Activated T-helper 1 cell treated with anti-CD3 and anti-CD28 coated beads, Interleukin-12 subunit alpha, Interleukin-12 subunit beta, Interleukin-2, Interleukin-4 antibody, amounts not matched to agents 30 ng/mL and 10 ng/mL and 1 ng/mL, durations not matched to agents 14 hours and 24 hours and 36 hours (primary cell): ENCODE measurements around the gene ZNRF3. TPM values are rescaled to one million over a fixed set of nuclear protein-coding genes. Genes with fewer than 3 reads are reported as not detected.
"Not testable (repeated sequence)": the region's sequence is repeated elsewhere in the genome, so short reads cannot be mapped to it uniquely, and the experiment has no call there.

Source experiments
- DNase-seq: peaks from one replicate; pipeline ENCODE4 v3.0.0; 2021; ENCODE audit warnings: low spot score
- H3K27ac Mint-ChIP-seq: one replicate; pipeline ENCODE4 v1.8.0; 2021; ENCODE audit warnings: mild to moderate bottlenecking, mixed read lengths
- H3K27me3 Mint-ChIP-seq: one replicate; pipeline ENCODE4 v1.8.0; 2022; ENCODE audit warnings: mild to moderate bottlenecking, moderate library complexity, mixed read lengths; ENCODE audit not compliant: insufficient read depth
- H3K36me3 Mint-ChIP-seq: one replicate; pipeline ENCODE4 v1.8.0; 2021; ENCODE audit warnings: low read depth, mixed read lengths
- H3K4me1 Mint-ChIP-seq: one replicate; pipeline ENCODE4 v1.8.0; 2021; ENCODE audit warnings: low read depth, mixed read lengths
- H3K4me3 Mint-ChIP-seq: one replicate; pipeline ENCODE4 v1.8.0; 2021; ENCODE audit warnings: mild to moderate bottlenecking, moderate library complexity, mixed read lengths
- H3K9me3 Mint-ChIP-seq: one replicate; pipeline ENCODE4 v1.8.0; 2021; ENCODE audit warnings: mixed read lengths
- intact Hi-C: fragments of 100-400 bp; cut with micrococcal nuclease; formaldehyde crosslinking; loops from one replicate; pipeline ENCODE4 v1.15.1; 2024
- total RNA-seq: library from RNA; stranded (reverse); gene quantifications from 2 replicates; pipeline ENCODE4 v1.2.3, GENCODE V29; 2022

ZNRF3 gene
- total RNA-seq, 1 donor from 2014 or later: 2.1 TPM

GRCh38 chr22:29028468-29028867, 145.1 kb downstream of the ZNRF3 start:
- no peak overlapping the region for H3K27ac Mint-ChIP-seq
- no peaks in the 10 kb centered on the region for H3K9me3 Mint-ChIP-seq
- no peaks in the 10 kb centered on the region for H3K36me3 Mint-ChIP-seq
- H3K27me3 Mint-ChIP-seq: peaks cover 58% of the 10 kb centered on the region
- DNase-seq: no peak
- peaks cover 4% of the 10 kb centered on the region for H3K4me1 Mint-ChIP-seq
- intact Hi-C loops: no loop called here
- H3K4me3 Mint-ChIP-seq: no peak overlapping the region

DNA sequence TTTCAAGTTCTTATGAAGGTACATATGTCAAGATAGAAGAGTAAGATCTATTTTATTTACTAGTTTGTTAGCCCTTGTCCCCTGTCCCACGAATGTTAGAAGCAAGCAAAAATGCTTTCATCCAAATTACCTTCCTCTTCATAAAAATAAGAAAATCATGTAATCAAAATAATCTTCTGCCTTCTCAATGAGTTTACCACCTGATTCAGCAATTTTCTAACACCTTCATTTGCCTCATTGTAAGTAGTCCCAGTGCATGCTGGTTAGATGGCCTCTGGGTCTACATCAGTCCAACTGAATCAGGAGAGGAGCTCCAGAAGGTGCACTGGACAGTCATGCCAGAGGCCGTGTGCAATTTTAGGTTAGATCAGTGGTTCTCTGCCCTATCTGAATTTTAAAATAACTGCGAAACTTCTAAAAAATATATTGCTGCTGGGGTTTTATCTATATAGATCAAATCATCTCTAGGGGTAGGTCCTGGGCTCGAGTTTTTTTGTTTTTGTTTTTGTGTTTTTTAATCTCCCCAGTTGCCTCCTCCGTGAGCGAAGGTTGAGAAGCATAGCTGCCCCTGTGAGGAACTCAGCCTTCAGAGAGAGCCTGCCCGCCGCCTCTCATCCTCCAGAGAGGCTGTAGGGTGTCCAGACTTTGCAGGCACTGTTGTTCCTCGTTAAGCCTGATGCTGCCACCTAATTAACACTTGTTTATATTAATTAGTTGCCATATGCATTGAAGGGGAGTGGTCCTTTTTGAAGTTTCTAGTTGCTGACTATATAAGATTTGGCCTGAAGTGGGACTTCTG, 146.0 kb downstream of the ZNRF3 start:
- no peaks in the 10 kb centered on the region for H3K36me3 Mint-ChIP-seq
- no peaks in the 10 kb centered on the region for H3K9me3 Mint-ChIP-seq
- intact Hi-C loops: no loop called here
- H3K4me1 Mint-ChIP-seq: peaks cover 4% of the 10 kb centered on the region
- DNase-seq: no peak
- peaks cover 51% of the 10 kb centered on the region for H3K27me3 Mint-ChIP-seq
- H3K4me3 Mint-ChIP-seq: no peak overlapping the region
- H3K27ac Mint-ChIP-seq: no peak overlapping the region

- H3K4me1 Mint-ChIP-seq: peaks cover 4% of the 10 kb centered on the region
- H3K36me3 Mint-ChIP-seq: no peaks in the 10 kb centered on the region
- peaks cover 52% of the 10 kb centered on the region for H3K27me3 Mint-ChIP-seq
- no peaks in the 10 kb centered on the region for H3K9me3 Mint-ChIP-seq
- DNase-seq: no peak
- intact Hi-C loops: no loop called here
- H3K4me3 Mint-ChIP-seq: no peak overlapping the region
- H3K27ac Mint-ChIP-seq: no peak overlapping the region
Measured at GRCh38 chr22:29030016-29030617, 146.7 kb downstream of the ZNRF3 start.

- H3K4me3 Mint-ChIP-seq: no peak overlapping the region
- no peaks in the 10 kb centered on the region for H3K36me3 Mint-ChIP-seq
- no peak overlapping the region for H3K27ac Mint-ChIP-seq
- peaks cover 47% of the 10 kb centered on the region for H3K27me3 Mint-ChIP-seq
- peaks cover 4% of the 10 kb centered on the region for H3K4me1 Mint-ChIP-seq
- no peak for DNase-seq
- H3K9me3 Mint-ChIP-seq: no peaks in the 10 kb centered on the region
- intact Hi-C loops: no loop called here
Measured at GRCh38 chr22:29030618-29031226, 147.3 kb downstream of the ZNRF3 start.

DNA sequence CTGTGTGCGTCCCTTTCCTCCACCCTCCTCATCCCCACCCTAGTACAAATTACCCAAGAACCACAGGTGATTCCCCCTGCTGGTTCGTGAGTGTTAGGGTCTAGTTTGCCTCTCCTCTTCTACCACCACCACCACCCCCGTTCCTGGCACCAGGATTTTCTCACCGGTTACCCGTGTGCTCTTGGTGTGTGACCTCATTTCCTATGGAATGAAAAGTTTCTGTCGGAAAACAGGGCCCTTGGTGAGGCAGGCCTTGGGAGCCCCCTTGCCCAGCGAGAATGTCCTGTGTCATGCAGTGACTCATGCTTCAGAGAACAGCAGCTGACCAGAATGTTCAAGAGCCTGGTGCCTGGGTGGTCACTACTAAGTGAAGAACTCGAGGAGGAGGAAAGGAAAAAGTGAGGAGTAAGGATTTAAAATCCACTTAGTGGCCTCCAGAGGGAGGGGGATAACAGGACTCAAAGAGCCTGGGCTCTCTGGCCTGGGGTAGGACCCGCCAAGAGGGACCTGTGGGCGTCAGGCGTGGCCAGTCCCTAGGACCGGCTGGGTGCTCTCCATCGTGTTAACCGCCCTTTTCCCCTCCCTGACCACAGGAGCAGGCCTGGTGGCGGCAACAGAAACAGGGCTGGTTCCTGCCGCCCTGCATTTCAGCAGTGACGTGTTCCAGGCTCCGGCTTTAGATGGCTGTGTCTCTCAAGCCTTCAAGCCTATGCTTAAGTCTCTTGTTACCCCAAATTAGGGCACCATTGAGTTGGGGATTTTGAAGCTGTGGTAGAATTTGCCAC, 148.0 kb downstream of the ZNRF3 start:
- intact Hi-C loops: no loop called here
- Mint-ChIP-seq H3K27me3 (peaks cover 47% of the 10 kb centered on the region), H3K36me3 (no peaks in the 10 kb centered on the region), H3K27ac (no peak overlapping the region), H3K4me3 (no peak overlapping the region), H3K4me1 (peaks cover 4% of the 10 kb centered on the region), H3K9me3 (no peaks in the 10 kb centered on the region)
- DNase-seq: no peak

- H3K36me3 Mint-ChIP-seq: no peaks in the 10 kb centered on the region
- H3K4me1 Mint-ChIP-seq: peaks cover 4% of the 10 kb centered on the region
- peaks cover 47% of the 10 kb centered on the region for H3K27me3 Mint-ChIP-seq
- intact Hi-C loops: no loop called here
- no peaks in the 10 kb centered on the region for H3K9me3 Mint-ChIP-seq
- H3K4me3 Mint-ChIP-seq: no peak overlapping the region
- DNase-seq: no peak
- H3K27ac Mint-ChIP-seq: no peak overlapping the region
Measured at GRCh38 chr22:29032014-29032475, 148.7 kb downstream of the ZNRF3 start.

- H3K4me1 Mint-ChIP-seq: peaks cover 4% of the 10 kb centered on the region
Measured at GRCh38 chr22:29032584-29032983, 149.2 kb downstream of the ZNRF3 start.

GRCh38 chr22:29037340-29037932, 154.1 kb downstream of the ZNRF3 start:
- no peak overlapping the region for H3K27ac Mint-ChIP-seq
- DNase-seq: no peak
- intact Hi-C loops: no loop called here
- H3K4me1 Mint-ChIP-seq: no peaks in the 10 kb centered on the region
- peaks cover 21% of the 10 kb centered on the region for H3K27me3 Mint-ChIP-seq
- no peaks in the 10 kb centered on the region for H3K9me3 Mint-ChIP-seq
- H3K36me3 Mint-ChIP-seq: no peaks in the 10 kb centered on the region
- no peak overlapping the region for H3K4me3 Mint-ChIP-seq

More at GRCh38 chr22:29032584-29032983, 149.2 kb downstream of the ZNRF3 start:
- Mint-ChIP-seq H3K36me3 (no peaks in the 10 kb centered on the region), H3K4me3 (no peak overlapping the region), H3K27me3 (peaks cover 45% of the 10 kb centered on the region), H3K9me3 (no peaks in the 10 kb centered on the region), H3K27ac (no peak overlapping the region)
- DNase-seq: no peak
- intact Hi-C loops: no loop called here

DNA sequence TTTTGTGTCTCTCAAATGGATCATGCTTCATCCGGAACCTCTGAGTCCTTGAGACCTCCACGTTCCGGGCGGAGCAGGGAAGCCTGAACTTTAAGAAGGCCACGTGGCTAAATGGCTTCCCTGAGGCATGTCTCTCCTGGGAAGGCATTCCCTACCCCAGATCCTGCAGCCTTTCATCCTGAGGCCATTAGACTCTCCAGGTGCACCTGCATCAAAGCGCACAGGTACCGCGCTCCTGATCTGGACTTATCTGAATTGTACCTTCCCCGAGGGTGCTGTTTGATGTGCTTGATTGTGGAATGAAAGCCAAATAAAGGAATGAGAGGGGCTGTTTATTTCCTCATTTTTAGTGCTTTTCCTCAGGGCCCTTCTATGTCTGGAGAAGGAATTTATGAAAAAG, 155.8 kb downstream of the ZNRF3 start:
- intact Hi-C loops: no loop called here
- DNase-seq: no peak
- Mint-ChIP-seq H3K36me3 (no peaks in the 10 kb centered on the region), H3K4me3 (no peak overlapping the region), H3K27ac (no peak overlapping the region), H3K9me3 (no peaks in the 10 kb centered on the region), H3K27me3 (peaks cover 15% of the 10 kb centered on the region), H3K4me1 (no peaks in the 10 kb centered on the region)

DNA sequence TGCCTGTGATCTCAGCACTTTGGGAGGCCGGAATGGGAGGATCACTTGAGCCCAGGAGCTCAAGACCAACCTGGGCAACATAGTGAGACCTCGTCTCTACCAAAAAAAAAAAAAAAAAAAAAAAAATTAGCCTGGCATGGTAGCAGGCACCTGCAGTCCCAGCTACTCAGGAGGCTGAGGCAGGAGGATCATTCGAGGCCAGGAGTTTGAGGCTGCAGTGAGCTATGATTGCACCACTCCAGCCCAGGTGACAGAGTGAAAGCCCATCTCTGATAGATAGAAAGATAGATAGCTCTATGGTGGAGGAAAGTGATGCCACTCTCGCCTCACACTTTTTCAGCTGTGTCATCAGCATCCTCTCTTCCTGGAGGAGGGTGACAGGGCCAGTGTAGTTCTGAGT, 156.3 kb downstream of the ZNRF3 start:
- DNase-seq, H3K4me1 Mint-ChIP-seq, H3K36me3 Mint-ChIP-seq, H3K4me3 Mint-ChIP-seq, H3K27ac Mint-ChIP-seq, H3K9me3 Mint-ChIP-seq: not testable (repeated sequence)
- intact Hi-C loops: loop anchor here (1.0 kb wide), 4 partner anchors 184 to 439 kb away; no protein-coding TSS in a partner anchor
- H3K27me3 Mint-ChIP-seq: peaks cover 13% of the 10 kb centered on the region

DNA sequence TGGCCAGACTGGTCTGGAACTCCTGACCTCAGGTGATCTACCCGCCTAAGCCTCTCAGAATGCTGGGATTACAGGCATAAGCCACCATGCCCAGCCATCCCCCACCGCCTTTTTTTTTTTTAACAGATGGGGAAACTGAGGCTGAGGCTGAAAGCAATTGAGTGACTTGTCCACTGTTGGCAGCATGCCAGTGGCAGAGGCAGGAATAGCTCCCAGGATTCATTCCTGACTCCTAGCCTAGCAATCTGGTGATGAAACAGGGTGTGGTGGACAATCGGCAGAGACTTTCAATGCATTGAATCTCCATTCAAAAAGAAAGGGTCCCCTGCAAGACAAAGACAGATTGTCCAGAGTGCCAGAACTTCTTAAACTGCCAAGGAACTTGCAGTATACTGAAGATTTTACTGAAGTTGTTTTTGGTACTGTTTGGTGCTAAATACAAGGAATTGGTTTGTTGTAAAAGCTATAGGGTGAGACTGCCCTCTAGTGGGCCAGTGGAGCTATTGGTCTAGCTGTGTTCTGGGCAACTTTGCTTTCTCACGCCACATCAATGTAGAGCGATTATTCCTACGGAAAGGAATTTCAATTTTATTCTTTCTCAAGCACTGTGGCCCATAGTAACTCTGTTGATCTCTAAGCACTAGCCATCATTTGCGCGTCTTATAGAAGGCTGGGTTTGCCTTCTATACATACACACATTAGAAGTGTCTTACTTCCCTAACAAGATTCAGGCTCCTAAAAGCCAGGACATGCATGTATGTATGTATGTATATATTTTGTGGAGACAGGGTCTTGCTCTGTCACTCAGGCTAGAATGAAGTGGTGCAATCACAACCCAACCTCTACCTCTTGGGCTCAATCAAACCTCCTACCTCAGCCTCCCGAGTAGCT, 157.3 kb downstream of the ZNRF3 start:
- intact Hi-C loops: loop anchor here (1.0 kb wide), 4 partner anchors 185 to 440 kb away; no protein-coding TSS in a partner anchor
- H3K27ac Mint-ChIP-seq: no peak overlapping the region
- H3K9me3 Mint-ChIP-seq: no peaks in the 10 kb centered on the region
- H3K36me3 Mint-ChIP-seq: no peaks in the 10 kb centered on the region
- peak; percentile 44 for DNase-seq
- no peaks in the 10 kb centered on the region for H3K4me1 Mint-ChIP-seq
- H3K27me3 Mint-ChIP-seq: peaks cover 12% of the 10 kb centered on the region
- no peak overlapping the region for H3K4me3 Mint-ChIP-seq
